ENCODE data around the gene ANXA1.

Gene ANXA1

GRCh38 chr9:73167614-73168013 lies 15.9 kb downstream of the ANXA1 start:
- H3K4me3 Mint-ChIP-seq = no peak overlapping the region
- CTCF ChIA-PET = no interaction called here
- no peaks in the 10 kb centered on the region for H3K27me3 Mint-ChIP-seq
- H3K9me3 Mint-ChIP-seq = no peaks in the 10 kb centered on the region
- no peak for DNase-seq
- H3K4me1 Mint-ChIP-seq = peaks cover 12% of the 10 kb centered on the region
- peaks cover 51% of the 10 kb centered on the region for H3K36me3 Mint-ChIP-seq
- H3K27ac Mint-ChIP-seq = peak overlapping the region; percentile 55

- no peak for DNase-seq
- Mint-ChIP-seq H3K9me3 (no peaks in the 10 kb centered on the region), H3K27me3 (no peaks in the 10 kb centered on the region), H3K27ac (no peak overlapping the region), H3K4me3 (no peak overlapping the region), H3K4me1 (peaks cover 11% of the 10 kb centered on the region), H3K36me3 (peaks cover 50% of the 10 kb centered on the region)
- CTCF ChIA-PET = no interaction called here
Measured at GRCh38 chr9:73168298-73168934, 16.8 kb downstream of the ANXA1 start.

- no peaks in the 10 kb centered on the region for H3K27me3 Mint-ChIP-seq
- no peak overlapping the region for H3K4me3 Mint-ChIP-seq
- H3K4me1 Mint-ChIP-seq = peaks cover 9% of the 10 kb centered on the region
- DNase-seq = no peak
- CTCF ChIA-PET = interaction anchor here (1.0 kb wide), 1 partner anchor 63 kb away, joined by 3 read pairs; no protein-coding TSS in a partner anchor
- peaks cover 37% of the 10 kb centered on the region for H3K36me3 Mint-ChIP-seq
- H3K27ac Mint-ChIP-seq = no peak overlapping the region
- H3K9me3 Mint-ChIP-seq = no peaks in the 10 kb centered on the region
Measured at GRCh38 chr9:73170185-73170957, 18.7 kb downstream of the ANXA1 start.

- H3K36me3 Mint-ChIP-seq = peaks cover 17% of the 10 kb centered on the region
- H3K9me3 Mint-ChIP-seq = no peaks in the 10 kb centered on the region
- peaks cover under 1% of the 10 kb centered on the region for H3K4me1 Mint-ChIP-seq
- no peak overlapping the region for H3K4me3 Mint-ChIP-seq
- no peak overlapping the region for H3K27ac Mint-ChIP-seq
- DNase-seq = no peak
- CTCF ChIA-PET = interaction anchor here (1.4 to 1.9 kb wide), 4 partner anchors 62 to 74 kb away, joined by 3 to 11 read pairs (median 4); no protein-coding TSS in a partner anchor
- H3K27me3 Mint-ChIP-seq = no peaks in the 10 kb centered on the region
Measured at GRCh38 chr9:73172901-73173215, 21.2 kb downstream of the ANXA1 start.

- no peaks in the 10 kb centered on the region for H3K27me3 Mint-ChIP-seq
- no peak overlapping the region for H3K4me3 Mint-ChIP-seq
- no peaks in the 10 kb centered on the region for H3K4me1 Mint-ChIP-seq
- DNase-seq = no peak
- peaks cover 10% of the 10 kb centered on the region for H3K36me3 Mint-ChIP-seq
- CTCF ChIA-PET = interaction anchor here (1.5 to 1.9 kb wide), 3 partner anchors 64 to 75 kb away, joined by 3 to 11 read pairs (median 5); no protein-coding TSS in a partner anchor
- H3K9me3 Mint-ChIP-seq = no peaks in the 10 kb centered on the region
- no peak overlapping the region for H3K27ac Mint-ChIP-seq
Measured at GRCh38 chr9:73173557-73174329, 22.1 kb downstream of the ANXA1 start.

- CTCF ChIA-PET = no interaction called here
- no peak for DNase-seq
- H3K27me3 Mint-ChIP-seq = no peaks in the 10 kb centered on the region
- no peak overlapping the region for H3K4me3 Mint-ChIP-seq
- no peaks in the 10 kb centered on the region for H3K9me3 Mint-ChIP-seq
- no peak overlapping the region for H3K27ac Mint-ChIP-seq
- H3K4me1 Mint-ChIP-seq = no peaks in the 10 kb centered on the region
- peaks cover 8% of the 10 kb centered on the region for H3K36me3 Mint-ChIP-seq
Measured at GRCh38 chr9:73174330-73174980, 22.8 kb downstream of the ANXA1 start.

GRCh38 chr9:73176450-73176875 lies 24.8 kb downstream of the ANXA1 start:
- Mint-ChIP-seq H3K36me3 (peaks cover 5% of the 10 kb centered on the region), H3K27ac (no peak overlapping the region), H3K27me3 (no peaks in the 10 kb centered on the region), H3K9me3 (no peaks in the 10 kb centered on the region), H3K4me1 (no peaks in the 10 kb centered on the region), H3K4me3 (no peak overlapping the region)
- DNase-seq = no peak
- CTCF ChIA-PET = interaction anchor here (0.9 to 3.6 kb wide), 3 partner anchors 24 to 69 kb away, joined by 3 to 21 read pairs (median 5); no protein-coding TSS in a partner anchor

- Mint-ChIP-seq H3K9me3 (no peaks in the 10 kb centered on the region), H3K27ac (no peak overlapping the region), H3K4me1 (no peaks in the 10 kb centered on the region), H3K27me3 (no peaks in the 10 kb centered on the region), H3K36me3 (peaks cover under 1% of the 10 kb centered on the region), H3K4me3 (no peak overlapping the region)
- no peak for DNase-seq
- CTCF ChIA-PET = interaction anchor here (3.6 kb wide), 1 partner anchor 70 kb away, joined by 21 read pairs; no protein-coding TSS in a partner anchor
Measured at GRCh38 chr9:73178044-73178443, 26.4 kb downstream of the ANXA1 start.

- Mint-ChIP-seq H3K4me1 (no peaks in the 10 kb centered on the region), H3K9me3 (no peaks in the 10 kb centered on the region)
- CTCF ChIA-PET = interaction anchor here (0.7 to 5.3 kb wide), 4 partner anchors 26 to 84 kb away, joined by 3 to 31 read pairs (median 4); no protein-coding TSS in a partner anchor
Measured at GRCh38 chr9:73179589-73179988, 27.9 kb downstream of the ANXA1 start.

GRCh38 chr9:73180403-73180802 lies 28.7 kb downstream of the ANXA1 start:
- no peaks in the 10 kb centered on the region for H3K36me3 Mint-ChIP-seq
- no peaks in the 10 kb centered on the region for H3K4me1 Mint-ChIP-seq
- no peak for DNase-seq
- peaks cover under 1% of the 10 kb centered on the region for H3K27me3 Mint-ChIP-seq
- no peak overlapping the region for H3K4me3 Mint-ChIP-seq
- H3K9me3 Mint-ChIP-seq = no peaks in the 10 kb centered on the region
- H3K27ac Mint-ChIP-seq = no peak overlapping the region
- CTCF ChIA-PET = interaction anchor here (0.7 to 5.3 kb wide), 5 partner anchors 27 to 85 kb away, joined by 3 to 51 read pairs (median 6); no protein-coding TSS in a partner anchor

More at GRCh38 chr9:73179589-73179988, 27.9 kb downstream of the ANXA1 start:
- Mint-ChIP-seq H3K36me3 (no peaks in the 10 kb centered on the region), H3K27me3 (no peaks in the 10 kb centered on the region), H3K4me3 (no peak overlapping the region), H3K27ac (no peak overlapping the region)
- DNase-seq = no peak

- H3K4me1 Mint-ChIP-seq = no peaks in the 10 kb centered on the region
- no peaks in the 10 kb centered on the region for H3K9me3 Mint-ChIP-seq
- no peak overlapping the region for H3K4me3 Mint-ChIP-seq
- peaks cover 5% of the 10 kb centered on the region for H3K27me3 Mint-ChIP-seq
- H3K36me3 Mint-ChIP-seq = no peaks in the 10 kb centered on the region
- no peak overlapping the region for H3K27ac Mint-ChIP-seq
- DNase-seq = no peak
- CTCF ChIA-PET = interaction anchor here (1.4 to 5.3 kb wide), 3 partner anchors 70 to 76 kb away, joined by 4 to 51 read pairs (median 31); no protein-coding TSS in a partner anchor
Measured at GRCh38 chr9:73182928-73183327, 31.3 kb downstream of the ANXA1 start.

GRCh38 chr9:73183428-73183827 lies 31.8 kb downstream of the ANXA1 start:
- Mint-ChIP-seq H3K4me3 (no peak overlapping the region), H3K36me3 (no peaks in the 10 kb centered on the region), H3K4me1 (no peaks in the 10 kb centered on the region), H3K27me3 (peaks cover 5% of the 10 kb centered on the region), H3K27ac (no peak overlapping the region), H3K9me3 (no peaks in the 10 kb centered on the region)
- no peak for DNase-seq
- CTCF ChIA-PET = interaction anchor here (1.4 to 5.3 kb wide), 3 partner anchors 70 to 76 kb away, joined by 4 to 51 read pairs (median 31); no protein-coding TSS in a partner anchor

- Mint-ChIP-seq H3K4me1 (no peaks in the 10 kb centered on the region), H3K36me3 (no peaks in the 10 kb centered on the region), H3K9me3 (no peaks in the 10 kb centered on the region), H3K27me3 (peaks cover 5% of the 10 kb centered on the region), H3K4me3 (no peak overlapping the region), H3K27ac (no peak overlapping the region)
- no peak for DNase-seq
- CTCF ChIA-PET = interaction anchor here (0.8 to 5.3 kb wide), 5 partner anchors 71 to 77 kb away, joined by 3 to 51 read pairs (median 22); no protein-coding TSS in a partner anchor
Measured at GRCh38 chr9:73183917-73184861, 32.5 kb downstream of the ANXA1 start.

All from activated naive CD4-positive, alpha-beta T cell treated with anti-CD3 and anti-CD28 coated beads, Interleukin-2, amount 10 ng/mL, durations not matched to agents 7 days and 5 days (primary cell).